ENCODE data around the gene SPATS2L.

Gene SPATS2L

DNA sequence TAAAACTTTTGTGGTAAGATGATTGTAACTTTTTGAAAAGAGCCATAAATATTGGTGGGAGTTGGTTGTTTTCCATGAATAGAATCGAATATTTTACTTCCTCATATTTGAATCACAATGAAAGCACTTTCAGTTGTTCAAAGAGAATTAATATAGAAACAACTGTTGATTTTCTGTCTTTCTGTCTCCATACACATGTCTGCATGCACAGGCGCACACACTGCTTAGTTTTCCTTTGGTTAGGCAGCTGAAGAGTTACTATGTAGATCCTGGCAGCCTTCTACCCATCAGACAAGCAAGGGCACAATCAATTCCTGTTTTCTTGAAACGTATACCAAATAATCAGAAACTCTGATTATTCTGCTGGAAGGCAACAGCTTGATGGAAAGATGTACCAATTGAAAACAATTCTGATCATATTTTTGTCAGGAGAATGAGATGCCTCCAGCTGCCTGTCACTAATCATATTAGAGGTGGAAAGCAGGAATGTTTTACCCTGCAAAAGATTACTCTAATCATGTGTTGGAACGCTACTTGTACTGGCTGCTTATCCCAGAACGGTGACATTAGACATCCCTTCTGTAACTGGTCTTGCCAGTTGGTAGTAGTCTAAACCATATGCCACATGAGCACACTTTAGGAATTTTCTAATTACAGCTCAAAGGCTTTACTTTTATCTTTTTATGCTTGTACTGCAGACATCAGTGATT lies 24.0 kb downstream of the SPATS2L start:
- TF ChIP-seq NFIC (IDR thresholded peaks at IDR 0.05) (no peak), CEBPB (IDR thresholded peaks at IDR 0.05) (no peak), USF1 (IDR thresholded peaks at IDR 0.05) (no peak), TEAD4 (IDR thresholded peaks at IDR 0.05) (no peak), YY1 (IDR thresholded peaks at IDR 0.05; ENCODE audit: low read depth) (no peak), EP300 (IDR thresholded peaks at IDR 0.05; ENCODE audit: borderline replicate concordance) (no peak), TCF12 (IDR thresholded peaks at IDR 0.05; ENCODE audit: low read depth) (no peak), CREB1 (IDR thresholded peaks at IDR 0.05; ENCODE audit: low read depth) (no peak), EGR1 (IDR thresholded peaks at IDR 0.05) (no peak), FOXM1 (IDR thresholded peaks at IDR 0.05; ENCODE audit: borderline replicate concordance, low read depth) (no peak), TAF1 (IDR thresholded peaks at IDR 0.05; ENCODE audit: low read depth) (no peak), RAD21 (IDR thresholded peaks at IDR 0.05; ENCODE audit: low read depth) (no peak), ZBTB7A (IDR thresholded peaks at IDR 0.05; ENCODE audit: low read depth) (no peak)
- TF ChIP-seq, protein P1, sequence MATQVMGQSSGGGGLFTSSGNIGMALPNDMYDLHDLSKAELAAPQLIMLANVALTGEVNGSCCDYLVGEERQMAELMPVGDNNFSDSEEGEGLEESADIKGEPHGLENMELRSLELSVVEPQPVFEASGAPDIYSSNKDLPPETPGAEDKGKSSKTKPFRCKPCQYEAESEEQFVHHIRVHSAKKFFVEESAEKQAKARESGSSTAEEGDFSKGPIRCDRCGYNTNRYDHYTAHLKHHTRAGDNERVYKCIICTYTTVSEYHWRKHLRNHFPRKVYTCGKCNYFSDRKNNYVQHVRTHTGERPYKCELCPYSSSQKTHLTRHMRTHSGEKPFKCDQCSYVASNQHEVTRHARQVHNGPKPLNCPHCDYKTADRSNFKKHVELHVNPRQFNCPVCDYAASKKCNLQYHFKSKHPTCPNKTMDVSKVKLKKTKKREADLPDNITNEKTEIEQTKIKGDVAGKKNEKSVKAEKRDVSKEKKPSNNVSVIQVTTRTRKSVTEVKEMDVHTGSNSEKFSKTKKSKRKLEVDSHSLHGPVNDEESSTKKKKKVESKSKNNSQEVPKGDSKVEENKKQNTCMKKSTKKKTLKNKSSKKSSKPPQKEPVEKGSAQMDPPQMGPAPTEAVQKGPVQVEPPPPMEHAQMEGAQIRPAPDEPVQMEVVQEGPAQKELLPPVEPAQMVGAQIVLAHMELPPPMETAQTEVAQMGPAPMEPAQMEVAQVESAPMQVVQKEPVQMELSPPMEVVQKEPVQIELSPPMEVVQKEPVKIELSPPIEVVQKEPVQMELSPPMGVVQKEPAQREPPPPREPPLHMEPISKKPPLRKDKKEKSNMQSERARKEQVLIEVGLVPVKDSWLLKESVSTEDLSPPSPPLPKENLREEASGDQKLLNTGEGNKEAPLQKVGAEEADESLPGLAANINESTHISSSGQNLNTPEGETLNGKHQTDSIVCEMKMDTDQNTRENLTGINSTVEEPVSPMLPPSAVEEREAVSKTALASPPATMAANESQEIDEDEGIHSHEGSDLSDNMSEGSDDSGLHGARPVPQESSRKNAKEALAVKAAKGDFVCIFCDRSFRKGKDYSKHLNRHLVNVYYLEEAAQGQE (IDR thresholded peaks at IDR 0.05; ENCODE audit: low read depth): no peak
- TF ChIP-seq, protein P2, sequence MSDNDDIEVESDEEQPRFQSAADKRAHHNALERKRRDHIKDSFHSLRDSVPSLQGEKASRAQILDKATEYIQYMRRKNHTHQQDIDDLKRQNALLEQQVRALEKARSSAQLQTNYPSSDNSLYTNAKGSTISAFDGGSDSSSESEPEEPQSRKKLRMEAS (IDR thresholded peaks at IDR 0.05): no peak

GRCh38 chr2:200331061-200331400 lies 24.5 kb downstream of the SPATS2L start:
- TF ChIP-seq, protein P1 (IDR thresholded peaks at IDR 0.05; ENCODE audit: low read depth): no peak
- TF ChIP-seq TAF1 (IDR thresholded peaks at IDR 0.05; ENCODE audit: low read depth) (no peak), RAD21 (IDR thresholded peaks at IDR 0.05; ENCODE audit: low read depth) (no peak), NFIC (IDR thresholded peaks at IDR 0.05) (no peak)

DNA sequence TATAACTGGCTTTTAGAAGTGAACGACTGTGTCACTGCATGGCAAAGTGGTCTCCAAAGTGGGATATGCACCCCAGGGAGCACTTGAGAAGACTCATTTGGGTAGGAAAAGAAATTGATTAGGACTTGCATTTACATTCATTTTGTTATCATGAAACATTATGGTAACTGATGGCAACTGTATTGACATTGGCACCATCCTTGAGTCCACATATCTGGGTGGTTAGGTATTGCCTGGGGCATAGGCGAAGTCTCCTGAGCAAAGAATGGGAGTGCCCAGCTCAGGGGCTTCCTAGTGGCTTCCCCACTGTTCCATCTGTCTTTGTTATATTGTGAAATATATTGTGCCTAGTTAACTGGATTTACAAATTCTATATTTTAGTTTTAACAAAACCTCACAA lies 29.2 kb downstream of the SPATS2L start:
- no peak for TF ChIP-seq EP300 (IDR thresholded peaks at IDR 0.05; ENCODE audit: borderline replicate concordance)

- TF ChIP-seq TAF1 (IDR thresholded peaks at IDR 0.05; ENCODE audit: low read depth) (no peak), TEAD4 (IDR thresholded peaks at IDR 0.05) (peak; percentile 40), NFIC (IDR thresholded peaks at IDR 0.05) (peak; percentile 70), FOXM1 (IDR thresholded peaks at IDR 0.05; ENCODE audit: borderline replicate concordance, low read depth) (no peak), TCF12 (IDR thresholded peaks at IDR 0.05; ENCODE audit: low read depth) (no peak), CEBPB (IDR thresholded peaks at IDR 0.05) (no peak), USF1 (IDR thresholded peaks at IDR 0.05) (no peak)
These were observed 30.6 kb downstream of the SPATS2L start for GRCh38 chr2:200336980-200337615.

DNA sequence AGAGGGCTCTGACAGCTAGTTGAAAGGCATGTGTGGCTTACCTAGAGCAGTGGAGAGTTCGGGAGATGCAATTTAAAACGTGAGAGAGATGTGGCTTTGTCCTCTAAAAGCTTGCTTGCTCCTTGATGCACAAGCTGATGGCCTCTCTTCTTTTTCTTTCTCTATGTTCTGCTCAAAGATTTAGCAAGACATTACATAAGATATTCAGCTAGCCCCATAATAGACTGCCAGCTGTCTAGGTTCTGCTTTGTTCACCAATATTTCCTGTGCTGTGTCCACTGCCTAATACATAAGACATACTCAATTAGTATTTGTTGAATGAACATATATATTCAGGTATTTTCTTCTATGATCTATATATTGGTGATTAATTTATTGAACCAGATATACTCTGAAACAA lies 31.1 kb downstream of the SPATS2L start:
- TF ChIP-seq FOXM1 (IDR thresholded peaks at IDR 0.05; ENCODE audit: borderline replicate concordance, low read depth) (no peak), TAF1 (IDR thresholded peaks at IDR 0.05; ENCODE audit: low read depth) (no peak), RAD21 (IDR thresholded peaks at IDR 0.05; ENCODE audit: low read depth) (no peak), NFIC (IDR thresholded peaks at IDR 0.05) (no peak), CREB1 (IDR thresholded peaks at IDR 0.05; ENCODE audit: low read depth) (no peak)
- TF ChIP-seq, protein P1 (IDR thresholded peaks at IDR 0.05; ENCODE audit: low read depth): no peak
- TF ChIP-seq, protein P2 (IDR thresholded peaks at IDR 0.05): no peak

All from Ishikawa (cell line).